ENCODE results near the gene NR4A3.

NR4A3 gene

DNA sequence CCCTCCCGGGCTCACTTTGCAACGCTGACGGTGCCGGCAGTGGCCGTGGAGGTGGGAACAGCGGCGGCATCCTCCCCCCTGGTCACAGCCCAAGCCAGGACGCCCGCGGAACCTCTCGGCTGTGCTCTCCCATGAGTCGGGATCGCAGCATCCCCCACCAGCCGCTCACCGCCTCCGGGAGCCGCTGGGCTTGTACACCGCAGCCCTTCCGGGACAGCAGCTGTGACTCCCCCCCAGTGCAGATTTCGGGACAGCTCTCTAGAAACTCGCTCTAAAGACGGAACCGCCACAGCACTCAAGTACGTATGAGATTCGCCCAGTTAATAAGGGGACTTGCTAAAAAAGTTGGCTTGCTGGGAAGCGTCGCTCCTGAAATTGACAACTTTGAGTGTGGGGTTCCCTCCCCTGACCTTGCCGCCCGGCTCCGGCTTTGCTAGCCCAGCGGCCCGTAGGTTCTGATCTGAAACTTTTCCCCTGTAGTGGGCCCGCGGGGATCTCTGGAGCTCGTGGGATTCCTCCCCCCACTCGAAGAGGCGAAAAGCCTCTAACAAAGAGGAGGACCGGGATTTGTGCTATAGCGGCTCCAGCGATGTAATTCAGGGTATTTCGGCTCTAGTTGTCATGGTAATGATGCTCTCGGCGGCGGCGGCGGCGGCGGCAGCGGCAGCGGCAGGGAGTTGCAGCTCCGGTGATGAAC, 572 bp downstream of the NR4A3 start:
- Mint-ChIP-seq H3K36me3 (no peaks in the 10 kb centered on the region), H3K27me3 (peaks cover 3% of the 10 kb centered on the region), H3K4me3 (peak overlapping the region; percentile 94), H3K27ac (peak overlapping the region; percentile 98), H3K9me3 (no peaks in the 10 kb centered on the region), H3K4me1 (peaks cover 28% of the 10 kb centered on the region)
- ATAC-seq (ENCODE audit: low read depth) (no peak), DNase-seq (ENCODE audit: low spot score in 2 of 2) (peak; percentile 52 to 67)

- ATAC-seq (ENCODE audit: low read depth) (no peak), DNase-seq (ENCODE audit: low spot score in 2 of 2) (peak; percentile 25 to 39)
- H3K27me3 Mint-ChIP-seq = peaks cover 5% of the 10 kb centered on the region
- peaks cover 28% of the 10 kb centered on the region for H3K4me1 Mint-ChIP-seq
- H3K36me3 Mint-ChIP-seq = no peaks in the 10 kb centered on the region
- H3K4me3 Mint-ChIP-seq = peak overlapping the region; percentile 94
- peak overlapping the region; percentile 98 for H3K27ac Mint-ChIP-seq
- no peaks in the 10 kb centered on the region for H3K9me3 Mint-ChIP-seq
Measured at GRCh38 chr9:99822806-99823591, 1.3 kb downstream of the NR4A3 start.

GRCh38 chr9:99823681-99824377, 2.1 kb downstream of the NR4A3 start:
- ATAC-seq (ENCODE audit: low read depth) = no peak
- Mint-ChIP-seq H3K27ac (peak overlapping the region; percentile 98), H3K27me3 (peaks cover 6% of the 10 kb centered on the region), H3K4me1 (peaks cover 23% of the 10 kb centered on the region), H3K9me3 (no peaks in the 10 kb centered on the region), H3K4me3 (peak overlapping the region; percentile 94), H3K36me3 (no peaks in the 10 kb centered on the region)
- DNase-seq (ENCODE audit: low spot score in 2 of 2) = peak; percentile 55 to 71

GRCh38 chr9:99824378-99825171, 2.9 kb downstream of the NR4A3 start:
- H3K36me3 Mint-ChIP-seq = no peaks in the 10 kb centered on the region
- H3K9me3 Mint-ChIP-seq = no peaks in the 10 kb centered on the region
- peak overlapping the region; percentile 94 for H3K4me3 Mint-ChIP-seq
- peaks cover 6% of the 10 kb centered on the region for H3K27me3 Mint-ChIP-seq
- H3K4me1 Mint-ChIP-seq = peaks cover 23% of the 10 kb centered on the region
- ATAC-seq (ENCODE audit: low read depth) (peak; percentile 8), DNase-seq (ENCODE audit: low spot score in 2 of 2) (peak; percentile 78 to 80)
- H3K27ac Mint-ChIP-seq = peak overlapping the region; percentile 98

DNA sequence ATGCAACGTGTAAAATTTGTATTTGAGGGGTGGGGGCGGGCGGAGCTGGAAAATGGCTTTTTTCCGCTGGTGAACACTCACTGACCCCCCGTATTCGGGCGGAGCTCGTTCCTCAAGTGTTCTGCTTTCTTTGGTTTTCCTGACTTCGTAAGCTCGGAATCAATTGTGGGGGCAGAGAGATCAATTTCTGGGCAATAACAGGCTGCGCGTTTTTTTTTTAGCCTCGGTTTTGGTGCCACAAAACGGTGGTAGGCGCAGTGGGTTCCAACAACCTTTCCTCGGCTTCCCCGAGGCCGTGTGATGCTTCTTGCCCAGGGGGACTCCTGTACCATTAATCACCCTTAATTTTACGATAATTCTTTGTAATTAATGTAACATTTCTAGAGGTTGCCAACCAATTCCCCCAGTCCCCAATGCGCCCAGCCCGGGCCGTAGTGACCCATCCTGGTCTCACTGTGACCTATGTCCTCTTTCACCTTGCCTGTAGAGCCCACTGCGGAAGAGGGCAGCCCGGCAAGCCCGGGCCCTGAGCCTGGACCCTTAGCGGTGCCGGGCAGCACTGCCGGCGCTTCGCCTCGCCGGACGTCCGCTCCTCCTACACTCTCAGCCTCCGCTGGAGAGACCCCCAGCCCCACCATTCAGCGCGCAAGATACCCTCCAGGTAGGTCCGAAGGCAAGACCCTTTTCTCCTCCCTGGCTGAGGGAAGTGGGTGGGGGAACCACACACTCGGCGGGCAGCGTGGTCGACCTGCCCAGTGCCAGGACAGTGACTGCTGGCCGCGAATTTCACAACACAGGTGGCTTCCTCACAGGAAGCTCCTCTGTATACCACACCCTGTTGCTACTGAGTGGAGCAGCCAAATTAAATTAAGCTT, 3.7 kb downstream of the NR4A3 start:
- ATAC-seq (ENCODE audit: low read depth) (no peak), DNase-seq (ENCODE audit: low spot score in 2 of 2) (no peak)
- H3K36me3 Mint-ChIP-seq = no peaks in the 10 kb centered on the region
- H3K4me3 Mint-ChIP-seq = peak overlapping the region; percentile 94
- peaks cover 9% of the 10 kb centered on the region for H3K27me3 Mint-ChIP-seq
- no peaks in the 10 kb centered on the region for H3K9me3 Mint-ChIP-seq
- H3K27ac Mint-ChIP-seq = peak overlapping the region; percentile 98
- H3K4me1 Mint-ChIP-seq = peaks cover 20% of the 10 kb centered on the region

DNA sequence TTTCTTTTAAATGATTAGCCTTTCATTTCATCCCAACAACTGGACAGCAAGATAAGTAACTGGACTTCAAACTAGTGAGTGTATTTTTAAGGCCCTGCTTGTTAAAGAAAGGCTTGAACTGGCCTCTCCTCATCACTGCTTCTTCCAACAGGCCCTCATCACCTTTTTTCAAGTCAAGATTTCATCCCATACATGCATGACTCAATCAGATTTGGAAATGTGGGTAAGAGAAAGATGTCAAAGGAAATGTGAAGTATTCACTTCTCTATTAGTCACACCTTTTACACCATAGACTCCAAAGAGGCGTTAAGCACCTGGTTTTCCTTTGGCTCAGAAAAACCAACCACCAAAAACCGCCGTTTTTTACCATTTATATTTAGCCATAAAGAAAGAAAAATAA, 4.9 kb downstream of the NR4A3 start:
- H3K27me3 Mint-ChIP-seq = peaks cover 9% of the 10 kb centered on the region
- peaks cover 20% of the 10 kb centered on the region for H3K4me1 Mint-ChIP-seq
- no peaks in the 10 kb centered on the region for H3K9me3 Mint-ChIP-seq
- H3K27ac Mint-ChIP-seq = no peak overlapping the region
- DNase-seq (ENCODE audit: low spot score in 2 of 2) = no peak
- H3K4me3 Mint-ChIP-seq = no peak overlapping the region
- ATAC-seq (ENCODE audit: low read depth) = no peak
- H3K36me3 Mint-ChIP-seq = no peaks in the 10 kb centered on the region

GRCh38 chr9:99827244-99827643, 5.6 kb downstream of the NR4A3 start:
- ATAC-seq (ENCODE audit: low read depth) (no peak), DNase-seq (ENCODE audit: low spot score in 2 of 2) (no peak)
- Mint-ChIP-seq H3K9me3 (no peaks in the 10 kb centered on the region), H3K4me3 (no peak overlapping the region), H3K27me3 (peaks cover 9% of the 10 kb centered on the region), H3K4me1 (peaks cover 18% of the 10 kb centered on the region), H3K27ac (no peak overlapping the region), H3K36me3 (no peaks in the 10 kb centered on the region)

DNA sequence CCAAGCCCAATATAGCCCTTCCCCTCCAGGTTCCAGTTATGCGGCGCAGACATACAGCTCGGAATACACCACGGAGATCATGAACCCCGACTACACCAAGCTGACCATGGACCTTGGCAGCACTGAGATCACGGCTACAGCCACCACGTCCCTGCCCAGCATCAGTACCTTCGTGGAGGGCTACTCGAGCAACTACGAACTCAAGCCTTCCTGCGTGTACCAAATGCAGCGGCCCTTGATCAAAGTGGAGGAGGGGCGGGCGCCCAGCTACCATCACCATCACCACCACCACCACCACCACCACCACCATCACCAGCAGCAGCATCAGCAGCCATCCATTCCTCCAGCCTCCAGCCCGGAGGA, 6.3 kb downstream of the NR4A3 start:
- Mint-ChIP-seq H3K4me3 (no peak overlapping the region), H3K27ac (no peak overlapping the region), H3K4me1 (peaks cover 11% of the 10 kb centered on the region), H3K36me3 (no peaks in the 10 kb centered on the region), H3K9me3 (no peaks in the 10 kb centered on the region), H3K27me3 (peaks cover 6% of the 10 kb centered on the region)
- ATAC-seq (ENCODE audit: low read depth) (no peak), DNase-seq (ENCODE audit: low spot score in 2 of 2) (no peak)

GRCh38 chr9:99828417-99829176, 6.9 kb downstream of the NR4A3 start:
- Mint-ChIP-seq H3K4me3 (peak overlapping the region; percentile 37), H3K4me1 (peaks cover 11% of the 10 kb centered on the region), H3K9me3 (no peaks in the 10 kb centered on the region), H3K27me3 (peaks cover 6% of the 10 kb centered on the region), H3K36me3 (no peaks in the 10 kb centered on the region), H3K27ac (no peak overlapping the region)
- DNase-seq (ENCODE audit: low spot score in 2 of 2) (no peak), ATAC-seq (ENCODE audit: low read depth) (no peak)

DNA sequence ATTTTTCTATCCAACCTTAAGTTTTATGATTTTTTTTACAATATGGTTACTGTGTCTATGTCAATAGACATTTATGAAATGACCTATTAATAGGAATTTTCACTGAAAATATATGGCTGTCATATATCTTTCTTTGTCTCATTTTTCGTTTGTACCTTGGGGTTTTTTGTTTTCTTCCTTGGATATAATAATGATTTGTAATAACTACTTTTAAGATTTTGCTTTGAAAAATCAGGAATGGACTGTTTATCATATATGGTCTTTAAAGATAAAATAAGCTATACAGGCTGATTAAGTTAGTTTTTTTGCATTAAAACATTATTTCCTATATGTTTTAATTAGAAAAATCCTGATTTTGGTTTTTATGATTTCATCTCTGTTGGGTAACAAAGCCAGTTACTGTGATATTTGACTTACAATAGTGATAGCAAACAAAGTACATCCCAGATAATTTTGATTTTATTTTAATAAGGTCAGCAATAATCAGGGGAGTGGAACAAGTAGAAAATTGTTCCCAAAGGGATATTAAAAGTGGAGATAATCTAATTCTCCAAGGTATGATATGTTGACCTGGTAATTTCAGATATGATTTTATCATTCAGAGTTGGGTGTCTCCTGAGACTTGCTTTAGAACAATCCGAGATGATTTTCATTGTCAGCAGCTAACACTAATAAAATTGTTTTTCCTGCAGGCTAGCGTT, 10.3 kb downstream of the NR4A3 start:
- DNase-seq (ENCODE audit: low spot score in 2 of 2) (no peak), ATAC-seq (ENCODE audit: low read depth) (no peak)
- peaks cover 6% of the 10 kb centered on the region for H3K27me3 Mint-ChIP-seq
- H3K4me1 Mint-ChIP-seq = peaks cover 4% of the 10 kb centered on the region
- H3K9me3 Mint-ChIP-seq = no peaks in the 10 kb centered on the region
- no peak overlapping the region for H3K4me3 Mint-ChIP-seq
- H3K27ac Mint-ChIP-seq = no peak overlapping the region
- H3K36me3 Mint-ChIP-seq = no peaks in the 10 kb centered on the region

GRCh38 chr9:99832558-99832864, 10.8 kb downstream of the NR4A3 start:
- no peak for DNase-seq (ENCODE audit: low spot score in 2 of 2)
- no peak overlapping the region for H3K4me3 Mint-ChIP-seq
- no peaks in the 10 kb centered on the region for H3K9me3 Mint-ChIP-seq
- no peak overlapping the region for H3K27ac Mint-ChIP-seq
- ATAC-seq (ENCODE audit: low read depth) = no peak
- peaks cover 6% of the 10 kb centered on the region for H3K27me3 Mint-ChIP-seq
- peaks cover 4% of the 10 kb centered on the region for H3K4me1 Mint-ChIP-seq
- no peaks in the 10 kb centered on the region for H3K36me3 Mint-ChIP-seq

DNA sequence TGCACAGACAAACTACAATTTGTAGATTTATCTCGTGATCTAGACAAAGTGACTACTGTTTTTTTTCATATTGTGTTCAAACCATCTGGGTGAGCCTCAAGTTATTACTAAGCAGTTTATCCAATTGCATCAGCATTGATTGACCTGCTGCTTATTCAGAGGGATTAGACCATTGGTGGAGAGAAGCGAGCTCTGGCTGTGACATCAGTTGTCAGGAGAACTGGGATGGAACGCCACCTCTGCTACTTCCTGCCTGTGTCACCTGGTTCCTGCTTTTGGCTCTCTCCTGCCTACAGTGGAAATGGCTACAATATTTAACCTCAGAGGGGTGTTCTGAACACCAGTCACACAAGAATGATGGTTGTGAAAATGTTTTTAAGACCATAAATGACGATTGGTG, 12.1 kb downstream of the NR4A3 start:
- no peak for DNase-seq (ENCODE audit: low spot score in 2 of 2)
- peak; percentile 61 for ATAC-seq (ENCODE audit: low read depth)

More for the DNA sequence above, 12.1 kb downstream of the NR4A3 start:
- H3K4me1 Mint-ChIP-seq = peaks cover 4% of the 10 kb centered on the region
- no peaks in the 10 kb centered on the region for H3K9me3 Mint-ChIP-seq
- H3K27ac Mint-ChIP-seq = no peak overlapping the region
- H3K36me3 Mint-ChIP-seq = no peaks in the 10 kb centered on the region
- no peak overlapping the region for H3K4me3 Mint-ChIP-seq
- peaks cover 3% of the 10 kb centered on the region for H3K27me3 Mint-ChIP-seq
